AG09309 (cell line): ENCODE measurements around the gene SLIT3.

Experiments
- DNase-seq: peaks from one replicate; pipeline ENCODE4 v3.0.0-alpha.2; 2010; ENCODE audit warnings: low read depth
- H3K4me3 ChIP-seq: 2 replicates; pipeline ENCODE4 v1.5.1; 2011; ENCODE audit warnings: mild to moderate bottlenecking, low read depth, low read length, moderate library complexity; ENCODE audit not compliant: control insufficient read depth
- TF ChIP-seq, protein P1 (sequence below): IDR thresholded peaks from 2 replicates; pipeline ENCODE4 v1.5.1; 2011; ENCODE audit warnings: mild to moderate bottlenecking, low read depth, low read length, inconsistent platforms; ENCODE audit not compliant: insufficient read depth, control insufficient read depth; ENCODE audit errors: missing control alignments

The SLIT3 gene

DNA sequence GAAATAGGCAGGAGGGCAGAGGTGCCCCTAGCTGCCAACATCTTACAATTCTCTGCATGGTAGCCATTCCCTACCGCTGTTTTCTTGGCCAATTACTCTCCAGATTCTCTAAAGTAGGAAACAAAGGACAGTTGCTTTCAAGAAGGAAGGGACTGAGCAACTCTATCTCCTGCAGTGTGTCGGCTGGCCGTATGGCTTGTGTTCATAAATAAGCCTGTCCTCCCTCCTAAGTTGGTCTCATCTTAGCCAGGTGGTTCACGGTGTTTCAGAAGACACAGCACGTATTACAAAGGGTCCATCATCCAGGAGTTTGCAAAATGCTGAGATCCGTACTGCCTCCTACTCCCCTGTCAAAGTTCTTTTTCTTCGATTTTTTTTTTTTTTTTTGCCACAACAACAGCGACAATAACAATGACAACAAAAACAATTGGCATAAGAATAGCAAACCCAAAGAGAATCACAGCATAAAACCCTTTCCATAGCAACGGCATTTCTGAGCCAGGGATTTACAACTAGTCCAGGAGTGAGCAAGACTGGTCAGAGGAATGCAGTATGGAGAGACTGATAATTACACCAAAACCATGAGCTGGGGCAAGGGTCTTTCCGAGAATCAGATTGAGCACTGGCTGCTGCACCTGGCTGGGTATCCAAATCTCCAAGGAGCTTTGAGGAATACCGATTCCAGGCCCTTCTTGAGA lies 212.8 kb downstream of the SLIT3 start:
- TF ChIP-seq, protein P1, sequence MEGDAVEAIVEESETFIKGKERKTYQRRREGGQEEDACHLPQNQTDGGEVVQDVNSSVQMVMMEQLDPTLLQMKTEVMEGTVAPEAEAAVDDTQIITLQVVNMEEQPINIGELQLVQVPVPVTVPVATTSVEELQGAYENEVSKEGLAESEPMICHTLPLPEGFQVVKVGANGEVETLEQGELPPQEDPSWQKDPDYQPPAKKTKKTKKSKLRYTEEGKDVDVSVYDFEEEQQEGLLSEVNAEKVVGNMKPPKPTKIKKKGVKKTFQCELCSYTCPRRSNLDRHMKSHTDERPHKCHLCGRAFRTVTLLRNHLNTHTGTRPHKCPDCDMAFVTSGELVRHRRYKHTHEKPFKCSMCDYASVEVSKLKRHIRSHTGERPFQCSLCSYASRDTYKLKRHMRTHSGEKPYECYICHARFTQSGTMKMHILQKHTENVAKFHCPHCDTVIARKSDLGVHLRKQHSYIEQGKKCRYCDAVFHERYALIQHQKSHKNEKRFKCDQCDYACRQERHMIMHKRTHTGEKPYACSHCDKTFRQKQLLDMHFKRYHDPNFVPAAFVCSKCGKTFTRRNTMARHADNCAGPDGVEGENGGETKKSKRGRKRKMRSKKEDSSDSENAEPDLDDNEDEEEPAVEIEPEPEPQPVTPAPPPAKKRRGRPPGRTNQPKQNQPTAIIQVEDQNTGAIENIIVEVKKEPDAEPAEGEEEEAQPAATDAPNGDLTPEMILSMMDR = no peak

DNA sequence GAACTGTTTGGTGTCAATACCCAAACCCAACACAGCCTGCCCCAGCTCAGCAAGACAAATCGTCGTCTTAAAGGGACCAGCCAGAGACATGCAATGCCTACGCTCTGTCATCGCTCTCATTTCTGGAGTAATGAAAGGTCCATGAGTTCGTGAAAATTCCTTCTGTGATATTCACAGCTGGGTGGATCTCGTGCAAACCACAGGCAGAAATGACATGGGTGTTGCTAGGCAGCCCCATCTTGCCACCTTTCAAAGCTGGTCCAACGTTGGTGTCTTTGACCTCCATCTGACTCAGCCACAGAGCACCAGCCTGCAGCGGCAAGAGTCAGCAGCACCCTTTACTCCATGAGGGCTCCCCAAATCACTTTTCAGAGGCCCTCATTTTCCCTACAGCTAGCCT lies 215.3 kb downstream of the SLIT3 start:
- no peak overlapping the region for H3K4me3 ChIP-seq
- no peak for DNase-seq
- TF ChIP-seq, protein P1 = no peak

More for the DNA sequence above, 212.8 kb downstream of the SLIT3 start:
- H3K4me3 ChIP-seq = no peak overlapping the region
- no peak for DNase-seq

DNA sequence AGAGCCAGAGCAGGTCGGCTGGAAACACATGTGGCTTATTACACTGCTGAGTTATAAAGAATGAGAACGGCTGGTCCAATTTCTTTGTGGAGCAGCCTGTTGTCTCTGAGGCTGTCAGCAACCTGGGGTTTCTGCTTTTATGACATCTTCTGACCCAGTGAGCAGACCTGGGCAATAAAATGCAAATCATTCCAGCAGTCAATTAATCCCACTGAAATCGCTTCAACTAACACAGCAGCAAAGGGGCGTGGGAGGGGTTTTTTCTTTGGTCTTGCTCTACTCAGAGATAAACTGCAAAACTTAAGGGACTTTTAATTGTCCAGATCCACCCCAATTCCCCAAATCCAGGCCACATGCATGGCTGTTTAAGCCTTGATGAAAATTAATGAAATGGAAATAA lies 215.7 kb downstream of the SLIT3 start:
- TF ChIP-seq, protein P1 = no peak
- no peak overlapping the region for H3K4me3 ChIP-seq
- DNase-seq = no peak

DNA sequence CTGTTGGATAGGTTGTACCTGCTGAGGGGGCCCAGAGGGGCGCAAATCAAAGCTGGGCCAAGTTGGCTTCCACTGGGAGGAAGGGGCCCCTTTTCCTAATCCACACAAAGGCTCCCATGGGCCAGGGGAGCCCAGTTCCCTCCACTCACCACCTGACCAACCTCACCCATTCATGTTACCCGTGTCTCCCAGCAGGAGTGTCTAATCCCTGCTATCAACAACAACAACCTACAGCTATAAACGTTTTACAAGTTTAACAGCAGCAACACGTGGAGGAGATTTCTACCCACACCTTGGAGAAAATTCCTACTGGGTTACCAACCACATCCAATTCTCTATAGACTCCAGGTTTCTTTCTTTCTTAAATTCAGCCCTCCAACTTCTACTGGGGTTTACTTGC lies 216.2 kb downstream of the SLIT3 start:
- DNase-seq = no peak
- H3K4me3 ChIP-seq = no peak overlapping the region
- TF ChIP-seq, protein P1 = no peak

DNA sequence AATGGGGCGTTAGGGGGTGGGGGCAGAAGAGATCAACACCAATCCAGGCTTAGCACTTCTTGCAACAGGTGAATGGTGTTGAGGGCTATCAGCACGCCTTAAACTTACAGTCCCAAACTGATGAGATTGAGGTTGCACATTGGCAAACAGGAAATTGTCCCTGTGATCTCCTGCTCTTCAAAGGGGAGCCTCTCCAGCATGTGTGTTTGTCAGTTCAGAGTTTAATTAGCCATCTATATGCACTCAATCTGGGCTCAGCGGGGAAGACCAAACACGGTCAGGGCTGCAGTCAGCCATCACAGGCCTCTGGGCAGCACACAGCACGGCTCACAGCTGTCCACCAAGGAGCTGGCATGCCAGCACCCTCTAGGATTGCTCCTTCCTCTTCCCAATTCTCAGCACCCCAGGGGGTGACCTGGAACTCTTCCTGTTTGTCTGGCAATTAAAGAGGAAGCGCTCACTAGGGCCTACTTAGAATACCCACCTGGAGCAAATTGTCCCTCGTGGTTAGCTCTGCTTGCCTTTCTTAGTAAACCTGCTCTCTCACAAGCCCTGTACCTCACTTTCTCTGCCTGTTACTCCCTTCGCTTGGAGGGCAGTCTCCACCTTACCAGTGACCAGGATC lies 217.4 kb downstream of the SLIT3 start:
- H3K4me3 ChIP-seq = no peak overlapping the region
- DNase-seq = no peak
- TF ChIP-seq, protein P1 = no peak

DNA sequence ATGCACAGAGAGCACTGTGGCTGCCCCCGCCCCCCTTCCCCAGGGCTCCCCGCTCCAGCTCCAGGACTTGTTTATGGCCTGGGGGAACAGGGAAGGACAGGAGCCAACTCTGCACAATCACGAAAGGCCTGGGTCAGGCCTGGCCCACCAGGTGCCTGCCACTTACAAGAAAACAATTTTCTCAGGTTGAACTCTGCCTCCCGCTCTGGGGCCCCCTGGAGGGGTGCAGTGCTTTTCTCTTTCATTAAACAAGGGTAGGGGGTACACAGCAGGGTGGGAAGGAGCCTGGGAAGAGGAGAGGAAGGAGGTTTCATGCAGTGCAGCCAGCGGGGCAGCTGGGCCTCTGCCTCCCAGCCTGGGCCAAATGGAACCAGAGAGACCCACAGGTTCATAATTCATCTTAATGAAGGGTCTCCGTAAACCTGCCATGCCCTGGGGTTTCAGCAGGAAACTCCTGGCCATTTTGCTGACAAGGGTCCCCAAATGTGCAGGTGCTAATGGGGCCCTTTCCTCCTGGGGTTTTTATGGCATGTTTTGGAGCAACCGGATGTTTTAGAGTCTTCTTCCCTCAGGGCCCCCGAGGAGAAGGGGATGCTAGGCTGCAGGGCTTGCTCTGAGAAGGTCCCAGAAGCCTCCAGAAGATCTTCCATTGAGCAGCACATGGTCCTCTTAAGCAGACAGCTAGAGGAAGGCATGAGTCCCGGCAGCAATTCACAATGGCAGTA lies 219.8 kb downstream of the SLIT3 start:
- H3K4me3 ChIP-seq = no peak overlapping the region
- no peak for DNase-seq
- TF ChIP-seq, protein P1 = no peak
